Measurements from ENCODE around the gene PLPPR3.
"Not testable (repeated sequence)": the region's sequence is repeated elsewhere in the genome, so short reads cannot be mapped to it uniquely, and the experiment has no call there.

Gene PLPPR3

DNA sequence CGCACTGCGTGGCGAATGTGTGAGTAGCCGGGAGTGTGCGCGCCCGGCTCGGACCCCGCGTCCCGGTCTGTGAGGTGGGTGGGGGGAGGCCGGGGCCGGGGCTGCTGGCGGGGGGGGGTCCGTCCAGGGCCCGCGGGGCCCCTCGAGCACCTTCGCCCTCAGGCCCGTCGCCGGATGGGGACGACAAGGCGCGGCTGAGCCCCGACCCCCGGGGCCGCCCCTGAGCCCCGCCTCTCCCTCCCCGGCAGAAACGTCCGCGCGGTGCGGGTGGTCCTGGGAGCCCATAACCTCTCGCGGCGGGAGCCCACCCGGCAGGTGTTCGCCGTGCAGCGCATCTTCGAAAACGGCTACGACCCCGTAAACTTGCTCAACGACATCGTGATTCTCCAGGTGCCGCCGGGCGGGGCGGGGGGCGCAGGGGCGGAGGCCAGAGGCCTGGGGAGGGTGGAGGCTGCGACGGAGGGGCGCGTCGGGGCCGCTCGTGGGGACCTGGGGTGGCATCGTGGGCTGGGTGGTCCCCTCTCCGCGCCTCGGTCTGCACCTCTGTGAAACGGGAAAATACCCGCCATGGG lies 31.3 kb upstream of the PLPPR3 start:
- no peak for DNase-seq

DNA sequence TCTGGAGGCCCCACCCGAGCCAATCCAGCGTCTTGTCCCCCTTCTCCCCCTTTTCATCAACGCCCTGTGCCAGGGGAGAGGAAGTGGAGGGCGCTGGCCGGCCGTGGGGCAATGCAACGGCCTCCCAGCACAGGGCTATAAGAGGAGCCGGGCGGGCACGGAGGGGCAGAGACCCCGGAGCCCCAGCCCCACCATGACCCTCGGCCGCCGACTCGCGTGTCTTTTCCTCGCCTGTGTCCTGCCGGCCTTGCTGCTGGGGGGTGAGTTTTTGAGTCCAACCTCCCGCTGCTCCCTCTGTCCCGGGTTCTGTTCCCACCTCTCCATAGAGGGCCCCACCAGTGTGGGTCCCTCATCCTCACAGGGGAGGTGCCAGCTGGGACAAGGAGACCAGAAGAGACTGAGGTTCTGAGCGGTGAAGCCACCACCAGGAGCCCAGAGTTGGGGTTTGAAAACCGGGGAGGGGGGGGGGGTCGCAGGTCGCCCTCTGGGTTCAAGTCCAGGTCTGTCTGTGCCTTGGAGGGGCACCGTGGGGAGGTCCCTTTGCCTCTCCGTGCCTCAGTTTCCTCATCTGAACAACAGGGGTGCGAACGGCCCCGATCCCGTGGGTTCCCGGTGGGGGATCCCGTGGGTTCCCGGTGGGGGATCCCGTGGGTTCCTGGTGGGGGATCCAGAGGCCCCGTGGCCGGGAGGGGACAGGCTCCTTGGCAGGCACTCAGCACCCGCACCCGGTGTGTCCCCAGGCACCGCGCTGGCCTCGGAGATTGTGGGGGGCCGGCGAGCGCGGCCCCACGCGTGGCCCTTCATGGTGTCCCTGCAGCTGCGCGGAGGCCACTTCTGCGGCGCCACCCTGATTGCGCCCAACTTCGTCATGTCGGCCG lies 30.6 kb upstream of the PLPPR3 start, which contains the start of gene ELANE:
TSS of gene ELANE (plus strand) at position 168 of the 878 bp plus-strand sequence. CDS start at position 194, 26 bp downstream.
- DNase-seq = no peak

DNA sequence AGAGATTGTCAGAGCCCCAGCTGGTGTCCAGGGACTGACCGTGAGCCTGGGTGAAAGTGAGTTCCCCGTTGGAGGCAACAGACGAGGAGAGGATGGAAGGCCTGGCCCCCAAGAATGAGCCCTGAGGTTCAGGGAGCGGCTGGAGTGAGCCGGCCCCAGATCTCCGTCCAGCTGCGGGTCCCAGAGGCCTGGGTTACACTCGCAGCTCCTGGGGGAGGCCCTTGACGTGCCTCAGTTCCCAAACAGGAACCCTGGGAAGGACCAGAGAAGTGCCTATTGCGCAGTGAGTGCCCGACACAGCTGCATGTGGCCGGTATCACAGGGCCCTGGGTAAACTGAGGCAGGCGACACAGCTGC lies 29.2 kb upstream of the PLPPR3 start:
- no peak for DNase-seq

DNA sequence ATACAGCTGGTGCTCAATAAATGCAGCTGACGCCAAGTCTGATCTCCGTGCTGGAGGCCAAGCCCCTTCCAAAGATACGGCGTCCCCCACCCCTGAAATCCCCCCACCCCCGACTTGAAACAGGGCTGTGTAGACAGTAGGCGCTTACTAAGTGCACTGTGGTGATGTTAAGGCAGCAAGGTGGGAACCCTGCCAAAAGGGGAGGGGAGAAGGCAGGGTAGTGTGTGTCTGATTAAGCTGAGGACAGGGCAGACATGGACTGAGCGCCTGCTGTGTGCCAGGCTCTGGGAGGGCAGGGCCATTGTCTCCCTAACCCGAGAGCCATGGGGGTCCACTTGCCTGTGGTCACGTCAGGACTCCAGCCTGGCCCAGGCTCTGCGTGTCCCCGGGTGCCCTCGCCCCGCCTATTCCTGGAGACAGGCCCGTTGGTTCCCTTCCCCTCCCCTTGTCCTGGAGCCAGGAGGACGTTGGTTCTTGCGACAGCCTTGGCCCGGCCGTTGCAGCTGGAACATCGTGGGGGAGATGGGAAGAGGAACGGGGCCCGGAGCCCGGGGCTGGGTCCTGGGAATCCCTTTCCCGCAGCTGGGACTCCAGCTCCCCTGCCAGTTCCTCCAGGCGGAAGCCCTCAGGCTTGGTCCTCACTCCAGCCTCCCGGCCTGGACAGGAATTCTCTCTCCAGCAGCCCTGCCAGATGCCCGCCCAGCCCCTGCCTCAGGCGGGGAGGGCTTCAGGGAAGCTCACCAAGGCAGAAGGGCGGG lies 28.6 kb upstream of the PLPPR3 start:
- no peak for DNase-seq

DNA sequence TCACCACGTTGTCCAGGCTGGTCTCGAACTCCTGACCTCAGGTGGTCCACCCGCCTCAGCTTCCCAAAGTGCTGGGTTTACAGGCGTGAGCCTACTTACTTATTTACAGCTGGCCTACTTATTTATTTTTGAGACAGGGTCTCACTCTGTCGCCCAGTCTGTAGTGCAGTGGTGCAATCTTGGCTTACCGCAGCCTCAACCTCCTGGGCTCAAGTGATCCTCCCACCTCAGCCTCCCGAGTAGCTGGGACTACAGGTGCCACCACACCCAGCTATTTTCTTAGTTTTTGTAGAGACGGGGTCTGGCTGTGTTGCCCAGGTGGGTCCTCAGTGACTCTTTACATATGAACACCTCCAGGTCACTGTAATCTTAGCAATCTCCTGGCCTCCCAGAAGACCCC lies 27.4 kb upstream of the PLPPR3 start:
- DNase-seq = not testable (repeated sequence)

DNA sequence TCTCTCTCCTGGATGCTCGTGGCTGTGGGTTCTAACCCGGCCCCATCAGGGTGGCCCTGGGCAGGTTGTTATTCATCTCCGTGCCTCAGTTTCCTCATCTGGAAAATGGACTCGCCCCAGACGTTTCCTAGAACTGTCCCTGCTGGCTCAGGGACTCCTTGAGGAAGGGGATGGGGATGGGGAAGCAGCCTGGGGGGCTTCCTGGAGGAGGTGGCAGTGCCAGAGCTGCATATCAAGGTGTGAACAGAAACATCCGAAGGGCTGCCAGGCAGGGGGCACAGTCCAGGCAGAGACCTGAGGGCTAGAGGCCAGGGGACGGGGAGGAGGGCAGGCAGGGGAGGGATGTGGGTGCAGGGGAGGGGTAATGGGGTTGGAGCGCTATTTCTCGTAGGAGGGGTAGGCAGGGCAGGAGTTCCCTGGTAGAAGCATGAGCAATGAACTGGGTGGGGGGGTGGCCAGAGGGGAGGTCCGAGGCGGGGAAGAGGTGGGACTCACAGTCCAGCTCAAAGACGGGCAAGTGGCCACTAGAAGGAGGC lies 26.7 kb upstream of the PLPPR3 start:
- DNase-seq = no peak

DNA sequence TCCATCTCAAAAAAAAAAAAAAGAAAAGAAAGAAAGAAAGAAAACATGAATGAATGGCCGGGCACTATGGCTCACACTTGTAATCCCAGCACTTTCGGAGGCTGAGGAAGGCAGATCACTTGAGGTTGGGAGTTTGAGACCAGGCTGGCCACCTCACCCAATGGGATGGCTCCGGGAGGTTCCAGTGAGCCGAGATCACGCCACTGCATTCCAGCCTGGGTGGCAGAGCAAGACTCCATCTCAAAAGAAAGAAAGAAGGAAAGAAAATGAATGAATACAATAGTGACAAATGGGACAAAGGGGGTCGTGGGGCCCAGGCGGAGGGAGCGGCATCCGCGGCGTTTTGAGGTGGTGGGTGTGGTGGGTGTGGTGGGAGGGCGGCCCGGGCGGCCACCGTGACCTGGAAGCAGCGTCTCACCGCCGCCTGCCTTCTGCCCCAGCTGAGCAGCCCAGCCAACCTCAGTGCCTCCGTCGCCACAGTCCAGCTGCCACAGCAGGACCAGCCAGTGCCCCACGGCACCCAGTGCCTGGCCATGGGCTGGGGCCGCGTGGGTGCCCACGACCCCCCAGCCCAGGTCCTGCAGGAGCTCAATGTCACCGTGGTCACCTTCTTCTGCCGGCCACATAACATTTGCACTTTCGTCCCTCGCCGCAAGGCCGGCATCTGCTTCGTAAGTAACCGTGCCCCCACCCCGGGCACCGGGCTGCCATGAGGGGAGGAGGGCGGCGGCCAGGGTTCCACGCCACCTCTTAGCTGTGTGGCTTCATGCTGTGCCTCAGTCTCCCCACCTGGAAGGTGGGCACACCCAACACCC lies 24.2 kb upstream of the PLPPR3 start:
- DNase-seq = no peak

DNA sequence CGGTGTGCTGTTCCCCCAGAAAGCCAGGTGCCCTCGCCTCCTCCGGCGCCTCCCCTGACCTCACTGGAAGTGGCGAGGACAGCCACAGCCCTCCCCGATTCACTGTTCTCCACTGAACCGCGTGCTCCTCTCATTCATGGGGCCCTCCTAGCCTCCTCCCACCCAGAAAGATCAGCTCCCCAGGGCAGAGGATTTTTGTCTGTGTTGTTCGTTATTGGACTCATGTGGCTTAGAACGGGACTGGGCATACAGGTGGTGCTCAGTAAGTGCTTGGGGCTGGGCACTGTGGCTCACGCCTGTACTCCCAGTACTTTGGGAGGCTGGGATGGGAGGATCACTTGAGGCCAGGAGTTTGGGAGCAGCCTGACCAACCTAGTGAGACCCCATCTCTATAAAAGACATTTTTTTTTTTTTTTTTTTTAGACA lies 22.8 kb upstream of the PLPPR3 start:
- DNase-seq = no peak

DNA sequence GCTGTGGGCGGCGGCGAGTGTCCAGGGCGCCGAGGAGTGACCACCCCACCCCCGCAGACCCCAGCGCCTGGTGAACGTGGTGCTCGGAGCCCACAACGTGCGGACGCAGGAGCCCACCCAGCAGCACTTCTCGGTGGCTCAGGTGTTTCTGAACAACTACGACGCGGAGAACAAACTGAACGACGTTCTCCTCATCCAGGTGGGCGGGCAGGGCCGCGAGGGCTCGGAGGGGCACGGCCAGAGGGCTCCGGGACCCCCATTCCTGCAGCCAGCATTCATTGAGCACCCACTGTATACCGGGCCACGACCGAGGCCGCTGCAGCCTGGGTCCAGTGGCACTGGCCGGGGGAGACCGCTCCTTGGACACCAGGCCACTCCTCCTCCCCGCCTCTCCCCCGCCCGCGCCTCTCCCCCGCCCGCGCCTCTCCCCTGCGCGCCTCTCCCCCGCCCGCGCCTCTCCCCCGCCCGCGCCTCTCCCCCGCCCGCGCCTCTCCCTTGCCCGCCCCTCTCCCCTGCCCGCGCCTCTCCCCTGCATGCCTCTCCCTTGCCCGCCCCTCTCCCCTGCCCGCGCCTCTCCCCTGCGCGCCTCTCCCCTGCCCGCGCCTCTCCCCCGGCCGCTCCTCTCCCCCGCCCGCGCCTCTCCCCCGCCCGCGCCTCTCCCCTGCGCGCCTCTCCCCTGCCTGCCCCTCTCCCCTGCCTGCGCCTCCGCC lies 22.2 kb upstream of the PLPPR3 start:
- no peak for DNase-seq

DNA sequence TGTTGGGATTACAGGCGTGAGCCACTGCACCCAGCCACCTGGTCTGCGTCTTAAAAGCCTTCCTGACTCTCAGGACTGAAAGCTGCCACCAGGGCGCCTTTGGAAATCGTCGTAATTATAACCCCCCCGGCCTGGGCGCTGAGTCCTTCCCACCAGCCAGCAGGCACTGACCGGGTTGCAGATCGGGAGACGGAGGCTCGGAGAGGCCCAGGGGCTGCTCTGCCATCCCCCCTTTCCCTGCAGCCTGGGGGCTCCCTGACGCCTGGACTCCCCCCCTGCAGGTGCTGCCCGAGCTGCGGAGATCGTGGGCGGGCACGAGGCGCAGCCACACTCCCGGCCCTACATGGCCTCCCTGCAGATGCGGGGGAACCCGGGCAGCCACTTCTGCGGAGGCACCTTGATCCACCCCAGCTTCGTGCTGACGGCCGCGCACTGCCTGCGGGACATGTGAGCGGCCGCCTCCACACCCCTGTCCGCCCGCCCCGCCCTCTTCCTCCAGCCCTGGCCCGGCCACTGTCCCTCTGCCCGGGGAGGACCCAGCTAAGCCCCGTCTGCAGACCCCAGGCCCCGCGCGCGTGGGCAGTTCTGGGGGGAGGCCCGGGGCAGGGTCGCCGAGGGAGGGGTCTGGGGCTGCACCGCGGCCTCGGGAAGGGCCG lies 21.6 kb upstream of the PLPPR3 start:
- no peak for DNase-seq

DNA sequence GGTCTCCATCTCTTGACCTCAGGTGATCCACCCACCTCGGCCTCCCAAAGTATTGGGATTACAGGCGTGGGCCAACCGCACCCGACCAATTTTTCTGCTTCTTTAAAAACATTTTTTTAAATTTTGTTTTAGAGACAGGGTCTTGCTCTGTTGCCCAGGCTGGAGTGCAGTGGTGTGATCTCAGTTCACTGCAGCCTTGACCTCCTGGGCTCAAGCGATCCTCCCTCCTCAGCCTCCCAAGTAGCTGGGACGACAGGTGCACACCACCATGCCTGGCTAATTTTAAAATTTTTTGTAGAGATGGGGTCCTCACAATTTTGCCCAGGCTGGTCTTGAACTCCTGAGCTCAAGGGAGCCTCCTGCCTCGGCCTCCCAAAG lies 21.0 kb upstream of the PLPPR3 start:
- DNase-seq = not testable (repeated sequence)

DNA sequence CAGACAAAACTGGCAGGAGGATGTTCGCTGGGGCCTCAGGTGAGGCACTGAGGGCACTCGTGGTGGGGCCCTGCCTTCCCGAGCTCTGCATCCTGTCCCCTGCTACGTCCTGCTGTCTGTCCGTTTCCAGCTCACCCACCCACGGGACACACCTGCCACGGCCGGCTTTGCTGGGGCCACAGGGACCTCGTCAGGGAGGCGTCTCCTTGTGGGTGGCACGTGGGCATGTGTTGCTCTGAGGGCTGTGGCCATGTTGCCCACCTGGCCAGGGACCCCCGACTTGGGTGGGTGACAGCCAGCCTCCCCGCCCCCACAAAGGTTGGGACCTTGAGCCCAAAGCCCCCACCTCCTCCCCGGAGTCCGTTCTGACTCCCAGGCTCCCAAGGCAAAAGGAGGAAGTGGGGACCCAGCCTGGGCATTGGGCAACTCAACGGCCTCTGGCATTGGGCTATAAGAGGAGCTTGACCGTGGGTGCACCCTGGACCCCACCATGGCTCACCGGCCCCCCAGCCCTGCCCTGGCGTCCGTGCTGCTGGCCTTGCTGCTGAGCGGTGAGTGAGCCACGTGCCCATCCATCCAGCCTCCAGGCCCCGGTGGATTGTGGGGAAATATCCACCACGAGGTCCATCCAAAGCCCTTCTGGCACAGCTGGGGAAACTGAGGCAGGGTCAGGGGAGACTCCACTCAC lies 18.9 kb upstream of the PLPPR3 start, which contains the start of gene PRTN3:
TSS of gene PRTN3 (plus strand) at position 481 of the 688 bp plus-strand sequence. CDS start at position 491, 10 bp downstream.
- no peak for DNase-seq

DNA sequence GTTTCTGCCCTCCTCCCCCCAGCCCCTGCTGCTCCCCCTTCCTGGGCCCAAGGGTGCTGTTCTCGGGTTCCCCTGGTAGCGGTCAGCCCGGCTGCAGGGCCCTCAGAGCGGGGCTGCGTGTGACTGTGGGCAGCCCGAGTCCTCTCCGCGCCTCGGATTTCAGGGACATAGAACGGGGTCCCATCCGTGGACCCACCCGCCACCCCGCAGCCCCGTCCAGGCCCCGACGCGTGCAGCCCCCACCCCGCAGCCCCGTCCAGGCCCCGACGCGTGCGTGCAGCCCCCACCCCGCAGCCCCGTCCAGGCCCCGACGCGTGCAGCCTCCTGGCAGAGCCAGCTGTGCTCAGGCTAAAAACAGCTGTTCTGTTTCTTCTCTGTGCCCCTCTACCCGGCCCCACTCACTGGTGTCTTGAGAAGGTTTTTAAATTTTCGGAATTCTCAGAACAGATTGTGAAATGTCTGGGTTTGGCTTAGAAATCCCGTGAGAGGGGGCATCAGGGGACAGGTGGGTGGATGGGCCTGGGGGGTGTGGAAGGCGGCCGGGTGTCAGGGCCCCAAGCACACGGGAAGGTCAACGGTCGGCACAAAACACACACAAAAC lies 13.6 kb upstream of the PLPPR3 start:
- DNase-seq = no peak

DNA sequence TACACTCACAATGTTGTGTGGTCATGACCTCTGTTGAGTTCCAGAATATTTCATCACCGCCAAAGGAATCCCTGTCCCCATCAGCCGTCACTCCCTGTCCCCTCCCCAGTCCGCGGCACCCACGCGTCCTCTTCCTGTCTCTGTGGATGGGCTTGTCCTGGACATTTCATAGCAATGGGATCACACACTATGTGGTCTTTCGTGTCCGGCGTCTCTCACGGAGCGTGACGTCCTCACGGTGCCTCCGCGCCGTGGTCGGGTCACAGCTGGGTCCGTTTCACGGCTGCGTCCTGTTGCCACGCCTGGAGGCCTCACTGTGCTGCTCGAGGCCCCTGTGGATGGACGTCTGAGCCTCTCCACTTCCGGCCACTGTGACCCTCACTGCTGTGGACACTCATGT lies 12.5 kb upstream of the PLPPR3 start:
- no peak for DNase-seq

DNA sequence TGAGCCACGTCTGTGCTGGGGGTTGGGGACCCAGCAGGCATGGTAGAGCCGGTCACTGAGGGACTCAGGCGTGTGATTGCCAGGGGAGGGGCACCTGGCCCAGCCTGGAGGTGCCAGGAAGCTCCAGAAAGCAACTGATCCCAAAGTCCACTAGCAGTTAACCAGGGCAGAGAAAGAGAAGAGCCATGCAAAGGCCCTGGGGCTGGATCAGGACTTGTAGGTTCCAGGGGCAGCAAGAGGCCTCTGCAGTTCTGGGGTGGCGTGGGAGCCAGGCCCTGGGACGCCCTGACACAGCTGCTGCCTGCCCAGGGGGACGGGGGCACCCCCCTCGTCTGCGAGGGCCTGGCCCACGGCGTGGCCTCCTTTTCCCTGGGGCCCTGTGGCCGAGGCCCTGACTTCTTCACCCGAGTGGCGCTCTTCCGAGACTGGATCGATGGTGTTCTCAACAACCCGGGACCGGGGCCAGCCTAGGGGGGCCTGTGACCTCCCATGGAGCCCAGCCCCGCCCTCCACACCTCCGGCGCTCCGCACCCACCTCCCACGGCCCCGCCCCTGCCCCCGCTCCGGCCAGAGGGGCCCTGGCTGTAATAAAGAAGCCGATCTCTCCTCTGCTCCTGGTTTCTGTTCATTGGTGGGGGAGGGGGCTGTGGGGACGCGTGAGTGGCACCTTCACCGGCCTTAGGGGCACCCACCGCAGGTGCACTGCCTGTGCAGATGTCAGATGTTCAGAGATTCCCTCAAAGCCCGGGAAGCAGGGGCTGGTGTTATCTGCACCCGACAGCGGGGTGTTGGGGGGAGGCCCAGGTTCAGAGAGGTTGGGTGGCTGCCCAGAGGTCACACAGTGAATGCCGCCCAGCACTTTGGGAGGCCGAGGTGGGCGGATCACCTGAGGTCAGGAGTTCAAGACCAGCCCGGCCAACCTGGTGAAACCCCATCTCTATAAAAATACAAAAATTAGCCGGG lies 9.9 kb upstream of the PLPPR3 start:
- no peak for DNase-seq

DNA sequence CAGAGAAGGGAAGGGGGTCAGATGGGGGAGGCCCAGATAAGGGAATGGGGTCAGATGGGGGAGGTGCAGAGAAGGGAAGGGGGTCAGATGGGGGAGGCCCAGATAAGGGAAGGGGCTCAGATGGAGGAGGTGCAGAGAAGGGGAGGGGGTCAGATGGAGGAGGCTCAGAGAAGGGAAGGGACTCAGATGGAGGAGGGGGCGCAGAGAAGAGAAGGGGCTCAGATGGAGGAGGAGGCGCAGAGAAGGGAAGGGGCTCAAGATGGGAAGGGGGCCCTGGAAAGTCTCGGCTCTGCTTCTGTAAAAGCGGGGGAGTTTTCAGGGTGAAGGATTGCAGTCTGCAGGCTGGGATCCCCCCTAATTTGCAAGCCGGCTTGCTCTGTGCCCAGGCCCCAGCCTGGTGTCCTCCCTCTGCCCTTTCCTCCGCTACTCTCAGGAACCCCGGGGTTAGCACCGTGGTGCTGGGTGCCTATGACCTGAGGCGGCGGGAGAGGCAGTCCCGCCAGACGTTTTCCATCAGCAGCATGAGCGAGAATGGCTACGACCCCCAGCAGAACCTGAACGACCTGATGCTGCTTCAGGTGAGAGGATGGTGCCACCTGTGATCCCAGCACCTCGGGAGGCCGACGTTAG lies 7.5 kb upstream of the PLPPR3 start:
- DNase-seq = no peak

DNA sequence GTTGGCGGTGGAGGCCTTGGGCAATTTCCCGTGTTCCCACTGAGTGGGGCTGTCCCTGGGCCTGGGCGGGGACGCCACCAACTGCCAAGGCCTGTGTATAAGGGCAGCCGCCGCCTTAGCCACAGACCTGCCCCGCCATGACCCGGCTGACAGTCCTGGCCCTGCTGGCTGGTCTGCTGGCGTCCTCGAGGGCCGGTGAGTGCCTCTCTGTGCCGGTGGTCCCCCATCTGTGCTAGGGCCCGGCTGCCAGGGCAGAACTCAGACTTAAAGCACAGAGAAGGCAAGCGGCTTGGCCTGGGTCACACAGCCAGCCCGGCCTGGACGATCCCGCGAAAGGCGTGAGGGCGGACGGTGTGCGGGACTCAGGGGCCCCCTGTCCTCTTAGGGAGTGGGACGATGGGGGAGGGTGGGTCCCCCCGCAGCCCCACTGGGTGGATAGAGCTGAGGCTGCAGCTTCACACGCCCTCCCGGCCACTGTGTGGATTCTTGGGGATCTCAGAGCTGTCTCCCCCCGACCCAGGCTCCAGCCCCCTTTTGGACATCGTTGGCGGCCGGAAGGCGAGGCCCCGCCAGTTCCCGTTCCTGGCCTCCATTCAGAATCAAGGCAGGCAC lies 6.1 kb upstream of the PLPPR3 start, which contains the start of gene AZU1:
TSS of gene AZU1 (plus strand) at position 128 of the 612 bp plus-strand sequence. CDS start at position 138, 10 bp downstream.
- DNase-seq = no peak

DNA sequence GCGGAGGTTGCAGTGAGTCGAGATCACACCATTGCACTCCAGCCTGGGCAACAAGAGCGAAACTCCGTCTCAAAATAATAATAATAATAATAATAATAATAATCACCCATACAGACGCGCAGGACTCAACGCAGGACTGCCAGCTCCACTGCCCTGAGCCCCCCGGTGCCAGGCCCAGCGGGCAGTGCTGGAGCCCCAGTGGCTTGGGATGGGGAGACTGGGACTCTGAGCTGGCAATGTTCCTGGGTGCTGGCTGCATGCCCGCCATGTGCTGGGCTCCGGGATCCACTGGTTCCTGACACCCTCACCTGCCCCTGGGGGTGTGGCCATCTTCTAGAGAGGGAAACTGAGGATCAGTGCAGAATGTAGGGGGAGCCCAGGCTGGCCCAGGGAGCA lies 5.6 kb upstream of the PLPPR3 start:
- no peak for DNase-seq

Measured in activated gamma-delta T cell treated with Interleukin-2 at 50 U/mL for 16 hours (primary cell).